ENCODE data around the gene SSB. TPM values are rescaled to one million over a fixed set of nuclear protein-coding genes. Genes with fewer than 3 reads are reported as not detected.

SSB gene
- total and polyA plus RNA-seq, 2 of the 13 experiments (the other 11 are each of a cell fraction or from before 2014, with no cell fraction given) = 109 to 208 TPM

GRCh38 chr2:169761251-169761969 is 37.3 kb upstream of the SSB start (continued):
- TF ChIP-seq NONO (IDR thresholded peaks at IDR 0.05) (no peak), NONO (CRISPR knock-in tag; conservative IDR thresholded peaks at IDR 0.05) (no peak), CENPT (CRISPR knock-in tag; IDR thresholded peaks at IDR 0.05; ENCODE audit: low read depth) (no peak), MED8 (CRISPR knock-in tag; IDR thresholded peaks at IDR 0.05; ENCODE audit: insufficient replicate concordance) (no peak), SMAD3 (CRISPR knock-in tag; IDR thresholded peaks at IDR 0.05) (no peak), FOXO1 (CRISPR knock-in tag; IDR thresholded peaks at IDR 0.05) (no peak), SCMH1 (CRISPR knock-in tag; IDR thresholded peaks at IDR 0.05; ENCODE audit: borderline replicate concordance) (no peak), PRDM10 (CRISPR knock-in tag; IDR thresholded peaks at IDR 0.05; ENCODE audit: low read depth) (no peak), ZNF24 (IDR thresholded peaks at IDR 0.05) (no peak), ZNF143 (CRISPR knock-in tag; IDR thresholded peaks at IDR 0.05) (no peak), MXD1 (CRISPR knock-in tag; IDR thresholded peaks at IDR 0.05) (no peak), ARNTL (CRISPR knock-in tag; IDR thresholded peaks at IDR 0.05) (no peak), CHCHD3 (CRISPR knock-in tag; IDR thresholded peaks at IDR 0.05) (no peak), POLR2A (IDR thresholded peaks at IDR 0.05; ENCODE audit: insufficient read depth in 1 of 2, low read depth in 2 of 2, low read length in 2 of 2) (peak; percentile 15 to 37; a peak in 1 of 4 replicates), KDM2A (CRISPR knock-in tag; IDR thresholded peaks at IDR 0.05; ENCODE audit: borderline replicate concordance, low read depth) (no peak), SUZ12 (IDR thresholded peaks at IDR 0.05; ENCODE audit: low read depth, low read length) (no peak), FIP1L1 (IDR thresholded peaks at IDR 0.05; ENCODE audit: borderline replicate concordance, insufficient read depth, low read depth, low read length) (no peak), NCOA5 (CRISPR knock-in tag; IDR thresholded peaks at IDR 0.05) (no peak), ZNF546 (CRISPR knock-in tag; conservative IDR thresholded peaks at IDR 0.05) (no peak), TCF12 (IDR thresholded peaks at IDR 0.05) (no peak), TCF12 (CRISPR knock-in tag; IDR thresholded peaks at IDR 0.05) (no peak), CREBL2 (CRISPR knock-in tag; IDR thresholded peaks at IDR 0.05; ENCODE audit: borderline replicate concordance) (no peak), ZNF224 (CRISPR knock-in tag; IDR thresholded peaks at IDR 0.05) (no peak), ZNF670 (CRISPR knock-in tag; IDR thresholded peaks at IDR 0.05; ENCODE audit: borderline replicate concordance) (no peak), PHF8 (CRISPR knock-in tag; IDR thresholded peaks at IDR 0.05) (peak; percentile 28; the same call in 1 of the 2 replicates), ZBTB3 (CRISPR knock-in tag; IDR thresholded peaks at IDR 0.05; ENCODE audit: borderline replicate concordance, low read depth) (no peak), POLR2G (IDR thresholded peaks at IDR 0.05; ENCODE audit: low read depth, low read length) (peak; percentile 39; the same call in 1 of the 2 replicates)

All from HepG2 (cell line).